Glomerular visceral epithelial cell (primary cell): ENCODE measurements around the gene EFNA5.

ENCODE experiments used
- DNase-seq: peaks from one replicate; pipeline ENCODE4 v3.0.0-alpha.2; 2016; ENCODE audit errors: extremely low spot score

The EFNA5 gene

GRCh38 chr5:107391787-107392186, 278.9 kb downstream of the EFNA5 start:
- no peak for DNase-seq

DNA sequence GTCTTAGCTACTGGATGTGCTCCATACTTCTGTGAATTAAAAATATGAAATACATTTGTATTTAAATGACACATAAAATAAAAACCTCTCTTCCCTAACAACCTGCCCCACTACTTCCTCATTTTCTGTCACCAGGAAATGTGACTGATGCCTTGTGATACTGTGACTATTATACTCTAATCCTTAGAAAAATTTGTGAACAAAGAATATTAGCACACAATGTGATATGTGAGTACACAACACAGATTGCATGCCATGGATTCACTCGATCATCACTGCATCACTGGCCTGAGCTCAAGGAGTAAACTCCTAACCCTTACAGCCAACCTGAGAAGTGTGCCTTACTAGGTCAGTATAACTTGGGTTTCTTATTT, 281.0 kb downstream of the EFNA5 start:
- no peak for DNase-seq

- DNase-seq: peak; percentile 71
These were observed 281.5 kb downstream of the EFNA5 start for GRCh38 chr5:107389130-107389774.

GRCh38 chr5:107388141-107388861, 282.4 kb downstream of the EFNA5 start:
- DNase-seq: peak; percentile 78

GRCh38 chr5:107387526-107388140, 283.1 kb downstream of the EFNA5 start:
- no peak for DNase-seq

DNA sequence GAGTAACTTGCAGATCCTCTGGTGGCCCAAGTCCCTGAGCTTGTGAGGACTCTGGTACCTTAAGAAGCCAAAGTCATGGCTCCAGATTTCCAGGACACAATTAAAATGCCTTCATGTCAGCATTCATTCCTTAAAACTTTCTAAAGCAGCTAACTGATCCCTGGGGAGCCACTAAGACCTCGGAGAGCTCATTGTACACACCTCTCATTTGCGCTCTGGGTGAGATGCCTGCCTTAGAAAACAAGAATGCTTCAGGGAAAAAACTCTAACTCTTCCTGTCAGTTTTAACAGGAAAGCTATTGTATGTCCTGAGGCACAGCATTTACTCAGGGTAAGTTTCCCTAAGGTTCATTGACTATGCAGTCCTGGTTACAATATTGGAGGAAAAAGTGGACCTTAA, 285.0 kb downstream of the EFNA5 start:
- no peak for DNase-seq

DNA sequence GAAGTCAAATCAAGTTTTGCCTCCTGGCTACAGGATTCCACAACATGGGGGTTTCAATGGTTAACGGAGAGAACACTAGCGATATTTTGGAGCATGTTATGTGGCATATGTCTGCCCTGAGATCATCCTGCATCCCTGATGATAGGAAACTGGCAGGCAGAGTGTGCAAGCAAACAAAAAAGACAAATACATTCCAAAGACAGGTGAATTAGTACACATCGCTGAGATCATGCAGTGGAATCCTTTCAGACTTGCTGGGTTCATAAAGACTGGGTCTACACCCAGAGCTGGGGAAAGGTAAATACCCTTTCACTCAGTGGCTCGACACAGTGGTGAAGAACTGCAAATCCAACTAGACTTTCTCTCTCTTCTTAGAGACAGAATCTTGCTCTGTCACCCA, 286.5 kb downstream of the EFNA5 start:
- DNase-seq: no peak

- DNase-seq: peak; percentile 11
These were observed 287.3 kb downstream of the EFNA5 start for GRCh38 chr5:107383414-107383813.

DNA sequence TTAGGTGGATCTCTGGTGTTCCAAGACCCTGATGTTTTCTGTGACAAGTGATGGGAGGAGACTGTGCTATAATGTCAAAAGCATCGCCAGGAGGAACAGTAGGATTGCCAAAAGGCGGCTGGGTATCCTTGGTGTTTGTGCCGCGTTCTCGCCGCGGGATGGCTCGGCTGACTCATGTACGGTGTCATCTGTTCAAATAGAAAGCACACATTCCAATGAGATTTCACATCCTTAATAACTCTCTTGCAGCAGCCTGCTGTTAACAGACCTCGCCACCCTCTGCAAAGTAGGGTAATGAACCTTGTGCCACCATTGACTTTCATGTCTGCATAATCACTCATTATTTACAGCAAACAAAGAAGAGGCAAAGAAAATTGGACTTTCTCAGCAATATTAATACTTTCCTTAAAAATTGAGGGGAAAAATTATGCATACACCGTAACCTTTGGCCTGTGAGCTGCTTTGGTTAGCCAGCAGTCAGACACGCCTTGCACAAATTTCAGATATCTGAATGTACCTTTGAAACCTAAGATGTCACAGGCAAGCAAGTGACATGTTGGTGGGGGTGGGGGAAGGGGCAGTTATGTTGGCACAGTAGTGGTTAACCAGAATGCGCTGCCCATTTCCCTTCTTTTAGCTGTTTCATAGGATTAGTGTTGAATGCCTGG, 289.4 kb downstream of the EFNA5 start:
- DNase-seq: peak; percentile 90

DNA sequence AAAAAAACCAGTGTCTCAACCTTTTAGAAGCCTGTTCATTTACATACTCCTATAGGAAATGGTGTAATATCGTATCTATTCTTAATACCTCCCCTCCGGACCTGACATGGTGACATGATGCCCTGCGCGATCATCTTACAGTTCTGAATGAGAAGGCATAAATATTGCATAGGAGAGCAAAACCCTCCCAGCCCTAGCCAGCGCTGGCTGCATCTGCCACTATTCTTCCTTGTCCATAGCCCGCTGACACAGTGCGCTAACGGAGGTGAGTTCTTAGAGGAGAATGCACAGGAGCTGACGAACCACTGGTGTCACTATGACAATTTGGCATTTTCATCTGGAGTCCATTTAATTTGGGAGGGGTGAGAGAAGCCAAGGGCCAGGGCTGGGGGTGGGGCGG, 290.1 kb downstream of the EFNA5 start:
- no peak for DNase-seq

DNA sequence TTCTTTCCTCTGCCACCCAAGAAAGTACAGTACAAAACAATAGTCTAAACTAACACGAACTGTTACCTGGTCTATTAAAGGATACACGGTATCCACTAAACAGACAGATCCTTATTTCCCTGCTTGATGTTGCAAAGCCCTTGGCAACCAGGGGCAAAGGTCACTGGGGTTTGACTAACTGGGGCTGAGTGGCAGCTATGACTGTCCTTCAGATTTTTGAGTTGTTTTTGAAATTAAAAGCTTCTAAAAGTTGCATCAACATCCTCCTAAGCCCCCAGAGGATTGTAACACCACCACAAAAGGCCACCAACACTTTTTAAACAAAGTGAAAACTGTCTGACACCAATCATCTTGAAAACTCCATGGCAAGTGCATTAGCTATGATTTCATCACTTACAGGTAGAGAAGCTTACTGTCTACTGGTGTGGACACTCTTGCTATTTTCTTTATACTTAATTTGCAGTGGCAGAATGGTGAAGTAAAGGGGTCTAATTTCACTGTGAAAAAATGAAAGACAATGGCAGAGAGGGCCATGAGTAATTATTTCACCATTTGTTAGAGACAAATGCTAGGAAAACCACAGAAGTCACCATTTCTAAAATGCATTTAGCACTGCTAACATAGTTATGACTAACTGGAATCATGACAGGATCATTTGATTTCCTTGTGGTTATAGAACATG, 292.4 kb downstream of the EFNA5 start:
- DNase-seq: peak; percentile 30

DNA sequence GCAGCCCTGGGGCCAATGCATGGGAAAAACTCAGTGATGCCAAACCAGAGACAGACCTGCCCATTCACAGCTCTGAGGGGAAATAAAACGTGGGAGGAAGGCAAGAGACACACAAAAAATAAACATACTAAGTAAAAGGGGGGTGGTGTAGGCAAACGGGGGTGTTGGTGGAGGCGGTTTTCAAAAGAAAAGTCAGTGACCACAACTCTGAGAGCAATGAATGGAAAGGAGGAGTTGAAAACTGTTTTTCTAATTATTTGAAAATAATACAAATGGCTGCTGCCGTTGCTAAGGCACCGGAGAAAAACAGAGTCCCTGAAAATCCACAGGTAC, 293.5 kb downstream of the EFNA5 start:
- no peak for DNase-seq

GRCh38 chr5:107376546-107377276, 294.0 kb downstream of the EFNA5 start:
- peak; percentile 63 for DNase-seq

DNA sequence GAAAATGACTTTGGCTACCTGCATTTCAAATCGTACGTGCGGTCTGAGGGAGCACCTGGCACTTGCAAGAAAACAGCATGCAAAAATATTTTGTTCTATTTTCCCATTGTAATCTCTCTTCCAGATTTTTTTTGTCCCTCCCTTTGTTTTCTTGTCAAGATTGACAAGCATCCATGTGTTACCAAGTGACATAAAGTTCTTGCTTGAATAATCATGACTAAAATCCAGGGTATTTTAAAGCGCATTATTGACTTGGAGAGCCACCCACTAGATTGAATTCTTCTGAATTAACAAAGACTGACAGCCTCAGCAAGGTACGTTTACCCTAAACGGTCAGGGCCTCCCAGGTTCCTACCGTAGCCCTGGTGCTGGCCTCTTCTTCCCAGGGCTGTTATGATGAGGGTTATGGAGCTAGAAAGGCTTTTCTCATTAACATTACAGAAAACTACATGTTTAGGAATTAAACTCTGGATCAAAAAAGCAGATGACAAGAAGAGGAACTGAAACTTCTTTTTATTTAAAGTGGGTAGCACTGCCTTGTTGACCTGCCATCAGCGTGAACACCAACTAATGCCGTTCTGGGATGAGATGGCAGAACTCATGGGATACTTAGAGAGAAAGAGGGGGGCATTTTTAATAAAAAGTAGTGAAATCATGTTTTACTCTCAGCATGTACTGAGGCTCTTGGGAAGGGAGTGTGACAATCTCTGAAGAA, 297.0 kb downstream of the EFNA5 start:
- DNase-seq: no peak

DNA sequence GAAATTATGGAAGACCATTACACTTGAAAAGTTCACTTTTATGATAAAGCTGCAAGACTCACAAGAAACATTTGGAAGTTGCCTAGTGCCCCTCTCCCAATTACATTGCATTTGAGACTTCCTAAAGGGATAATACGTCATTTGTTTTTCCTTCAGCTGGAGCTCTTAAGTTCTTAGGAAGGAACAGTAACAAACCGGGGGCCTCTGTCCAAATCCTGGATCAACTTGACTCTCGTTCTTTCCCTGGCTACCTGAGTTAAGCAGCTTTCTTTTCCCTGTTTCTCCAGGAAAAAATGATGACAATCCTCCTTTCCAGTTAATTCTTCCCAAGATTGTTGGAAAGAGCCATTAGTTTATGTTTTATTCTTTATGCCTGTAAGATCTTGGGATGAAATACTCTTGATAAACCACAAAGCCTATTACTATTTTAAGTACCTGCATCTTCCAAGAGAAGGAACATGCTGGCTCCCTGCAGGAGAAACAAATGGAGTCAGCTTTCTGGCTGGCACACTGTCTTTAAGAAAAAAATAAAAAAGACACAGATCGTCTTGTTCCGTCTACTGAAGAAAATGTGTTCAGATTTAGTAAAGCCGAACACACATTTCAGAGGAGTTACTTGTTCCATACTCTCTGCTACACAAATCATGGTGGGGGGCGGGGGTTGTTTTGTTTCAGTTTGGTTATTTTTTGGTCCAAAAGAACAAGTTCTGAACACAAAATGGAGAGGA, 297.9 kb downstream of the EFNA5 start:
- DNase-seq: no peak

DNA sequence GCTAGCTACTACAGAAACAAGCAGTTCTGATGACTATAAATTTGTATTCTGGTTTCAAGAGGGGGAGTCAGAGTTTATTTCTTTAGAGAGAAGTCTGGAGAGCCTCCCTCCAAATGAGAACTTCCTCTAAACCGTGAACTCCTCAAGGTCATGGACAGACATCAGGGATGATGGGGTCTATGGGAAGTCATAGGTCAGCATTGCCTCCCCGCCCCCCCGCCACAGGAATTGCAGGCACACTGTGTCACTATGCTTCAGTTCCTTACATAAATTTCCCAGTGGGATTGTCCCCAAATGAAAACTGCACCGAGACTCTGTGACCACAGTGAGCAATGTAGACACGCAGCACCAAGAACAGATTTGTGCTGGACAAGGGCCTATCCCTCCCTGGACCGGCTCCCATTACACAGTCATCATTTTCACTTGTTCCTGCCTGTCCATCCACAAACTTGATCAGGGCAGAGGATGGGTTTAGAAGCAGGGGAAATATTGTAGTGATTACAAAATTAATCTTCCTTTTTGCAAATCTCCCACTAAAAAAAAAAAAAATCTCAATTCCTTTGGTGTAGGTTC, 300.3 kb downstream of the EFNA5 start:
- DNase-seq: no peak

GRCh38 chr5:107369622-107370021, 301.1 kb downstream of the EFNA5 start:
- no peak for DNase-seq

- no peak for DNase-seq
These were observed 302.1 kb downstream of the EFNA5 start for GRCh38 chr5:107368615-107369014.

- no peak for DNase-seq
These were observed 302.8 kb downstream of the EFNA5 start for GRCh38 chr5:107367939-107368338.

DNA sequence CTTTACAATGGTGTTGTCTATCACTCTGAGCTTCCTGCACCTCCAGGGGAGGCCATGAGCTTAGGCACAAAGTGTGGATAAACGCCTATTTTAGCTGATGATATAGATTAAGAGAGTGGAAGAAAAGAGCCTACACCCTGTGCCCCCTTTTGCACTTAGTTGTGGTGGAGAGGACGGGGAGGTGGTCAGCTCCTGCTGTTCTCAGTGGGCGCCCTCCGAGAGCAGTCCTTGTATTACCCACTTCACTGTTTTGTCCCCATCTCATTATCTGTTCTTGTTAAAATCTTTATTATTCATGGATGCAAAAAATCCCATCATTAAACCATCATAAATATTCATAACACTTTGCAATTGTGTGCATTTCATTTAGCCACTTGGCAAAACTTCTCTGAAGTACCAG, 303.3 kb downstream of the EFNA5 start:
- no peak for DNase-seq
